ENCODE results near the gene EML6.

DNA sequence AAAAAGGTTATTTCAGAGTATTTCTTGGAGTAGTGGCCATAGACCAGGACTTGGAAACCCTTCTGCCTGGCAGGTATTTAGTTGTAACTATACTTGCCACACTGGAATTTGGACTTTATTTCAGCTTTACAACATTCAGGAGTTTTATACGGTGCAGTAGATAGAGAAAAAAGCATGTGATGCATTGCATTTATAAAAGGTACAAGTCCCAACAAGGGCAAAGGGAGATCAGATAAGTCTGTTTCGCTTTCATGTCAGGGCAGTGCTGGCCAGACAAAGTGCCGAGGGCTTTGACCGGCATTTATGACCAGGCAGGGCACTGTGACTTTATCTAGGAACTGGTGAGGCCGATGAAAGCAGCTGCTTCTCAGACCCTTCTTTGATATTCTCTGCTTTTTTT lies 181.4 kb downstream of the EML6 start:
- TF ChIP-seq RUNX3 (IDR thresholded peaks at IDR 0.05; ENCODE audit: low read length): no peak
- TF ChIP-seq, protein P1, sequence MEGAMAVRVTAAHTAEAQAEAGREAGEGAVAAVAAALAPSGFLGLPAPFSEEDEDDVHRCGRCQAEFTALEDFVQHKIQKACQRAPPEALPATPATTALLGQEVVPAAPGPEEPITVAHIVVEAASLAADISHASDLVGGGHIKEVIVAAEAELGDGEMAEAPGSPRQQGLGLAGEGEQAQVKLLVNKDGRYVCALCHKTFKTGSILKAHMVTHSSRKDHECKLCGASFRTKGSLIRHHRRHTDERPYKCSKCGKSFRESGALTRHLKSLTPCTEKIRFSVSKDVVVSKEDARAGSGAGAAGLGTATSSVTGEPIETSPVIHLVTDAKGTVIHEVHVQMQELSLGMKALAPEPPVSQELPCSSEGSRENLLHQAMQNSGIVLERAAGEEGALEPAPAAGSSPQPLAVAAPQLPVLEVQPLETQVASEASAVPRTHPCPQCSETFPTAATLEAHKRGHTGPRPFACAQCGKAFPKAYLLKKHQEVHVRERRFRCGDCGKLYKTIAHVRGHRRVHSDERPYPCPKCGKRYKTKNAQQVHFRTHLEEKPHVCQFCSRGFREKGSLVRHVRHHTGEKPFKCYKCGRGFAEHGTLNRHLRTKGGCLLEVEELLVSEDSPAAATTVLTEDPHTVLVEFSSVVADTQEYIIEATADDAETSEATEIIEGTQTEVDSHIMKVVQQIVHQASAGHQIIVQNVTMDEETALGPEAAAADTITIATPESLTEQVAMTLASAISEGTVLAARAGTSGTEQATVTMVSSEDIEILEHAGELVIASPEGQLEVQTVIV (IDR thresholded peaks at IDR 0.05; ENCODE audit: borderline replicate concordance, partially characterized antibody): no peak
- TF ChIP-seq POLR2A (IDR thresholded peaks at IDR 0.05; ENCODE audit: low read depth, low read length): no peak
- no peak for TF ChIP-seq RAD21 (IDR thresholded peaks at IDR 0.05; ENCODE audit: insufficient read depth, low read depth, low read length)
- TF ChIP-seq, protein P2, sequence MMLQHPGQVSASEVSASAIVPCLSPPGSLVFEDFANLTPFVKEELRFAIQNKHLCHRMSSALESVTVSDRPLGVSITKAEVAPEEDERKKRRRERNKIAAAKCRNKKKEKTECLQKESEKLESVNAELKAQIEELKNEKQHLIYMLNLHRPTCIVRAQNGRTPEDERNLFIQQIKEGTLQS (IDR thresholded peaks at IDR 0.05; ENCODE audit: borderline replicate concordance, extremely low read depth, low read depth, low read length): no peak
- no peak for TF ChIP-seq EGR1 (IDR thresholded peaks at IDR 0.05; ENCODE audit: borderline replicate concordance in 1 of 2, low read depth in 2 of 2, low read length in 2 of 2)
- TF ChIP-seq, protein P3, sequence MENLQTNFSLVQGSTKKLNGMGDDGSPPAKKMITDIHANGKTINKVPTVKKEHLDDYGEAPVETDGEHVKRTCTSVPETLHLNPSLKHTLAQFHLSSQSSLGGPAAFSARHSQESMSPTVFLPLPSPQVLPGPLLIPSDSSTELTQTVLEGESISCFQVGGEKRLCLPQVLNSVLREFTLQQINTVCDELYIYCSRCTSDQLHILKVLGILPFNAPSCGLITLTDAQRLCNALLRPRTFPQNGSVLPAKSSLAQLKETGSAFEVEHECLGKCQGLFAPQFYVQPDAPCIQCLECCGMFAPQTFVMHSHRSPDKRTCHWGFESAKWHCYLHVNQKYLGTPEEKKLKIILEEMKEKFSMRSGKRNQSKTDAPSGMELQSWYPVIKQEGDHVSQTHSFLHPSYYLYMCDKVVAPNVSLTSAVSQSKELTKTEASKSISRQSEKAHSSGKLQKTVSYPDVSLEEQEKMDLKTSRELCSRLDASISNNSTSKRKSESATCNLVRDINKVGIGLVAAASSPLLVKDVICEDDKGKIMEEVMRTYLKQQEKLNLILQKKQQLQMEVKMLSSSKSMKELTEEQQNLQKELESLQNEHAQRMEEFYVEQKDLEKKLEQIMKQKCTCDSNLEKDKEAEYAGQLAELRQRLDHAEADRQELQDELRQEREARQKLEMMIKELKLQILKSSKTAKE (IDR thresholded peaks at IDR 0.05; ENCODE audit: low read depth, poor library complexity, severe bottlenecking): no peak
- TF ChIP-seq, protein P4, sequence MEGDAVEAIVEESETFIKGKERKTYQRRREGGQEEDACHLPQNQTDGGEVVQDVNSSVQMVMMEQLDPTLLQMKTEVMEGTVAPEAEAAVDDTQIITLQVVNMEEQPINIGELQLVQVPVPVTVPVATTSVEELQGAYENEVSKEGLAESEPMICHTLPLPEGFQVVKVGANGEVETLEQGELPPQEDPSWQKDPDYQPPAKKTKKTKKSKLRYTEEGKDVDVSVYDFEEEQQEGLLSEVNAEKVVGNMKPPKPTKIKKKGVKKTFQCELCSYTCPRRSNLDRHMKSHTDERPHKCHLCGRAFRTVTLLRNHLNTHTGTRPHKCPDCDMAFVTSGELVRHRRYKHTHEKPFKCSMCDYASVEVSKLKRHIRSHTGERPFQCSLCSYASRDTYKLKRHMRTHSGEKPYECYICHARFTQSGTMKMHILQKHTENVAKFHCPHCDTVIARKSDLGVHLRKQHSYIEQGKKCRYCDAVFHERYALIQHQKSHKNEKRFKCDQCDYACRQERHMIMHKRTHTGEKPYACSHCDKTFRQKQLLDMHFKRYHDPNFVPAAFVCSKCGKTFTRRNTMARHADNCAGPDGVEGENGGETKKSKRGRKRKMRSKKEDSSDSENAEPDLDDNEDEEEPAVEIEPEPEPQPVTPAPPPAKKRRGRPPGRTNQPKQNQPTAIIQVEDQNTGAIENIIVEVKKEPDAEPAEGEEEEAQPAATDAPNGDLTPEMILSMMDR (IDR thresholded peaks at IDR 0.05 in 2 of 3, conservative IDR thresholded peaks at IDR 0.05 in 1 of 3; ENCODE audit: control insufficient read depth in 2 of 3, extremely low read depth in 1 of 3, insufficient read depth in 1 of 3, low read depth in 3 of 3, low read length in 3 of 3): no peak
- TF ChIP-seq BHLHE40 (IDR thresholded peaks at IDR 0.05; ENCODE audit: borderline replicate concordance in 1 of 2, low read depth in 2 of 2, low read length in 1 of 2): no peak
- TF ChIP-seq, protein P5, sequence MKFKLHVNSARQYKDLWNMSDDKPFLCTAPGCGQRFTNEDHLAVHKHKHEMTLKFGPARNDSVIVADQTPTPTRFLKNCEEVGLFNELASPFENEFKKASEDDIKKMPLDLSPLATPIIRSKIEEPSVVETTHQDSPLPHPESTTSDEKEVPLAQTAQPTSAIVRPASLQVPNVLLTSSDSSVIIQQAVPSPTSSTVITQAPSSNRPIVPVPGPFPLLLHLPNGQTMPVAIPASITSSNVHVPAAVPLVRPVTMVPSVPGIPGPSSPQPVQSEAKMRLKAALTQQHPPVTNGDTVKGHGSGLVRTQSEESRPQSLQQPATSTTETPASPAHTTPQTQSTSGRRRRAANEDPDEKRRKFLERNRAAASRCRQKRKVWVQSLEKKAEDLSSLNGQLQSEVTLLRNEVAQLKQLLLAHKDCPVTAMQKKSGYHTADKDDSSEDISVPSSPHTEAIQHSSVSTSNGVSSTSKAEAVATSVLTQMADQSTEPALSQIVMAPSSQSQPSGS (IDR thresholded peaks at IDR 0.05; ENCODE audit: low read length): no peak
- no peak for TF ChIP-seq CHD1 (IDR thresholded peaks at IDR 0.05; ENCODE audit: low read depth, low read length)

All from GM12878 (cell line).